ENCODE results near the gene TNRC18. TPM values are rescaled to one million over a fixed set of nuclear protein-coding genes. Genes with fewer than 3 reads are reported as not detected.

TNRC18 gene
- total RNA-seq, 1 donor from 2014 or later = 57.2 TPM

- ATAC-seq (ENCODE audit: low read depth) (no peak), DNase-seq (no peak)
- ChIA-PET CTCF (no interaction called here), POLR2A (no interaction called here)
- H3K27ac Mint-ChIP-seq = no peak overlapping the region
- H3K9me3 Mint-ChIP-seq = no peaks in the 10 kb centered on the region
- no peak overlapping the region for H3K4me3 Mint-ChIP-seq
- TF ChIP-seq CTCF (IDR thresholded peaks at IDR 0.05) = no peak
- H3K4me1 Mint-ChIP-seq = no peaks in the 10 kb centered on the region
- H3K36me3 Mint-ChIP-seq (ENCODE audit: low read depth) = no peaks in the 10 kb centered on the region
- intact Hi-C loops (cut with micrococcal nuclease) = no loop called here
- H3K27me3 Mint-ChIP-seq = no peaks in the 10 kb centered on the region
These were observed 45.9 kb upstream of the TNRC18 start for GRCh38 chr7:5469375-5470166.

GRCh38 chr7:5467645-5468044 lies 44.0 kb upstream of the TNRC18 start:
- Mint-ChIP-seq H3K4me1 (no peaks in the 10 kb centered on the region), H3K9me3 (no peaks in the 10 kb centered on the region), H3K27me3 (no peaks in the 10 kb centered on the region), H3K27ac (no peak overlapping the region), H3K36me3 (ENCODE audit: low read depth) (no peaks in the 10 kb centered on the region), H3K4me3 (no peak overlapping the region)
- no peak for DNase-seq
- intact Hi-C loops (cut with micrococcal nuclease) = no loop called here
- no peak for TF ChIP-seq CTCF (IDR thresholded peaks at IDR 0.05)
- no peak for ATAC-seq (ENCODE audit: low read depth)
- ChIA-PET CTCF (interaction anchor here (0.6 kb wide), 1 partner anchor 98 kb away, joined by 5 read pairs; no protein-coding TSS in a partner anchor), POLR2A (interaction anchor here (0.7 kb wide), 1 partner anchor 237 kb away, joined by 5 read pairs; no protein-coding TSS in a partner anchor)

- ATAC-seq (ENCODE audit: low read depth) (no peak), DNase-seq (no peak)
- no peak overlapping the region for H3K4me3 Mint-ChIP-seq
- intact Hi-C loops (cut with micrococcal nuclease) = no loop called here
- ChIA-PET POLR2A (no interaction called here), CTCF (no interaction called here)
- H3K9me3 Mint-ChIP-seq = no peaks in the 10 kb centered on the region
- H3K27me3 Mint-ChIP-seq = no peaks in the 10 kb centered on the region
- H3K27ac Mint-ChIP-seq = no peak overlapping the region
- H3K4me1 Mint-ChIP-seq = no peaks in the 10 kb centered on the region
- no peak for TF ChIP-seq CTCF (IDR thresholded peaks at IDR 0.05)
- H3K36me3 Mint-ChIP-seq (ENCODE audit: low read depth) = no peaks in the 10 kb centered on the region
These were observed 42.9 kb upstream of the TNRC18 start for GRCh38 chr7:5466551-5466950.

- Mint-ChIP-seq H3K27me3 (no peaks in the 10 kb centered on the region), H3K27ac (no peak overlapping the region), H3K4me1 (no peaks in the 10 kb centered on the region), H3K4me3 (no peak overlapping the region), H3K9me3 (no peaks in the 10 kb centered on the region), H3K36me3 (ENCODE audit: low read depth) (peaks cover 3% of the 10 kb centered on the region)
- intact Hi-C loops (cut with micrococcal nuclease) = no loop called here
- CTCF ChIA-PET = interaction anchor here (0.6 kb wide), 1 partner anchor 67 kb away, joined by 3 read pairs; no protein-coding TSS in a partner anchor
- POLR2A ChIA-PET = no interaction called here
- no peak for TF ChIP-seq CTCF (IDR thresholded peaks at IDR 0.05)
- no peak for ATAC-seq (ENCODE audit: low read depth)
- no peak for DNase-seq
These were observed 39.4 kb upstream of the TNRC18 start for GRCh38 chr7:5463031-5463430.

- intact Hi-C loops (cut with micrococcal nuclease) = no loop called here
- ChIA-PET POLR2A (no interaction called here), CTCF (no interaction called here)
- no peak overlapping the region for H3K4me3 Mint-ChIP-seq
- ATAC-seq (ENCODE audit: low read depth) (no peak), DNase-seq (no peak)
- H3K27me3 Mint-ChIP-seq = no peaks in the 10 kb centered on the region
- TF ChIP-seq CTCF (IDR thresholded peaks at IDR 0.05) = no peak
- peaks cover 7% of the 10 kb centered on the region for H3K4me1 Mint-ChIP-seq
- H3K36me3 Mint-ChIP-seq (ENCODE audit: low read depth) = peaks cover 3% of the 10 kb centered on the region
- H3K9me3 Mint-ChIP-seq = no peaks in the 10 kb centered on the region
- no peak overlapping the region for H3K27ac Mint-ChIP-seq
These were observed 38.6 kb upstream of the TNRC18 start for GRCh38 chr7:5462216-5462615.

All from activated B cell treated with CpG ODN at 0.5 μM for 24 hours (primary cell).